Effector CD8-positive, alpha-beta T cell (primary cell): ENCODE data around the gene SEMA4A.

Source experiments
- DNase-seq: peaks from one replicate; lab custom pipeline; 2025; lab: John Stamatoyannopoulos, UW

Gene SEMA4A

GRCh38 chr1:156135930-156136871, 17.2 kb upstream of the SEMA4A start:
- DNase-seq = no peak

GRCh38 chr1:156136970-156137483, 16.4 kb upstream of the SEMA4A start:
- DNase-seq = no peak

GRCh38 chr1:156138458-156138867, 14.9 kb upstream of the SEMA4A start:
- no peak for DNase-seq

GRCh38 chr1:156140879-156141707, 12.3 kb upstream of the SEMA4A start:
- no peak for DNase-seq

GRCh38 chr1:156143765-156144489, 9.5 kb upstream of the SEMA4A start:
- DNase-seq = no peak

- no peak for DNase-seq
These were observed 8.6 kb upstream of the SEMA4A start for GRCh38 chr1:156144742-156145141.

GRCh38 chr1:156145650-156146019, 7.8 kb upstream of the SEMA4A start:
- DNase-seq = no peak

- no peak for DNase-seq
These were observed 7.2 kb upstream of the SEMA4A start for GRCh38 chr1:156146020-156146768.

GRCh38 chr1:156146769-156147405, 6.5 kb upstream of the SEMA4A start:
- no peak for DNase-seq

GRCh38 chr1:156148216-156148615, 5.2 kb upstream of the SEMA4A start:
- DNase-seq = no peak

- no peak for DNase-seq
These were observed 3.7 kb upstream of the SEMA4A start for GRCh38 chr1:156149374-156150332.

GRCh38 chr1:156150333-156151011, 2.9 kb upstream of the SEMA4A start:
- no peak for DNase-seq

- no peak for DNase-seq
These were observed 2.2 kb upstream of the SEMA4A start for GRCh38 chr1:156151093-156151688.

- DNase-seq = no peak
These were observed 757 bp upstream of the SEMA4A start for GRCh38 chr1:156152628-156153027.

GRCh38 chr1:156154317-156154749, 948 bp downstream of the SEMA4A start:
- no peak for DNase-seq

GRCh38 chr1:156155756-156156510, 2.5 kb downstream of the SEMA4A start:
- DNase-seq = no peak

GRCh38 chr1:156157506-156157905, 4.1 kb downstream of the SEMA4A start:
- DNase-seq = no peak

- DNase-seq = no peak
These were observed 4.6 kb downstream of the SEMA4A start for GRCh38 chr1:156157966-156158365.
